Heart left ventricle (tissue), 13 donors: Measurements from ENCODE around the gene ATP6V0A1.

ENCODE experiments used
- POLR2A ChIP-seq, 2 donors: fragments of 450-650 bp; IDR thresholded peaks; one replicate each; pipeline ENCODE4 v1.6.1; 2017; ENCODE audit warnings: antibody characterized with exemption in 2 of 2, mild to moderate bottlenecking in 2 of 2, moderate library complexity in 2 of 2
- TF ChIP-seq, protein P1 (sequence below), 12 donors: fragments of 200-600 bp; sonication (generic) in 4 of 12; IDR thresholded peaks; one replicate each; pipeline versions ENCODE4 v1.5.0 to v1.8.0; 2018 to 2022; ENCODE audit warnings: antibody characterized with exemption in 12 of 12, mild to moderate bottlenecking in 5 of 12
- donor health status: ischemic (EF 13 %, LVEDD 7.1; RV severe dilation, severe dysfunction).
- donor health status: DM: no; HTN: yes; CAD: no.
- donor health status: DM: no; HTN: no; CAD: no.
- donor health status: ischemic (EF 25% LVEDD 6.9; RV normal size, moderate dysfunction).
- donor health status: ischemic (EF 25% LVEDD 5.7; RV mildly dilated, moderate dysfunction).
- donor health status: ischemic (EF 35%, LVEDD 5.7; RV mildly dilated, moderate dysfunction).
- donor health status: nonischemic (EF 11% LVEDD 7.7; RV severe dilation, severe dysfunction).
- donor health status: DM: yes; HTN: yes; CAD: no.
- donor health status: PGD.
- donor health status: ischemic (EF 29% LVEDD 5.4; RV normal size, mild dysfunction).
- donor health status: nonischemic (EF 23%, LVEDD 6.1; RV moderate dilation, normal function).

DNA sequence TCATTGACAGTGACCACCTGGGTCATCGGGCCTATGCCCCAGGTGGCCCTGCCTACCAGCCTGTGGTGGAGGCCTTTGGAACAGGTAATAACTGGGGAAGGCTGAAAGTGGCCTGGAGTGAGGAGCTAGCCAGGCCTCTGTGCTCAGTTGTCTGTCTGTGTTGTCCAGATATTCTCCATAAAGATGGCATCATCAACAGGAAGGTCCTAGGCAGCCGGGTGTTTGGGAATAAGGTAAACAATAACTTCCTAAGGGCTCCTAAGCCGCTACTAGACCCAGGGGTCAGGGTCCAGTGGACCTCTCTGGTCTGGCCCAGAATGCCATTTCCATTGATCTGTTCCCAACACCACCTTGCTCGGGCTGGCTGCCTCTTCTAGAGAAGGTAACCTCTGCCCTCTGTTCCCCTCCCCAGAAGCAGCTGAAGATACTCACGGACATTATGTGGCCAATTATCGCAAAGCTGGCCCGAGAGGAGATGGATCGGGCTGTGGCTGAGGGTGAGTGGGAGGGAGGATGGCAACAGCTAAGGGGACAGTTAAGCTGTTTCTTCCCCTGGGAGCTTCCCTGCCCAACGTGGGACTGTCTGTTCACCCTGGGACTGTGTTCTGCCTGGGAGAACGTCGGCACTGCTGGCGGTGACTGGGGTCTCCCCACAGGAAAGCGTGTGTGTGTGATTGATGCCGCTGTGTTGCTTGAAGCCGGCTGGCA lies 106.3 kb downstream of the ATP6V0A1 start:
- TF ChIP-seq, protein P1, sequence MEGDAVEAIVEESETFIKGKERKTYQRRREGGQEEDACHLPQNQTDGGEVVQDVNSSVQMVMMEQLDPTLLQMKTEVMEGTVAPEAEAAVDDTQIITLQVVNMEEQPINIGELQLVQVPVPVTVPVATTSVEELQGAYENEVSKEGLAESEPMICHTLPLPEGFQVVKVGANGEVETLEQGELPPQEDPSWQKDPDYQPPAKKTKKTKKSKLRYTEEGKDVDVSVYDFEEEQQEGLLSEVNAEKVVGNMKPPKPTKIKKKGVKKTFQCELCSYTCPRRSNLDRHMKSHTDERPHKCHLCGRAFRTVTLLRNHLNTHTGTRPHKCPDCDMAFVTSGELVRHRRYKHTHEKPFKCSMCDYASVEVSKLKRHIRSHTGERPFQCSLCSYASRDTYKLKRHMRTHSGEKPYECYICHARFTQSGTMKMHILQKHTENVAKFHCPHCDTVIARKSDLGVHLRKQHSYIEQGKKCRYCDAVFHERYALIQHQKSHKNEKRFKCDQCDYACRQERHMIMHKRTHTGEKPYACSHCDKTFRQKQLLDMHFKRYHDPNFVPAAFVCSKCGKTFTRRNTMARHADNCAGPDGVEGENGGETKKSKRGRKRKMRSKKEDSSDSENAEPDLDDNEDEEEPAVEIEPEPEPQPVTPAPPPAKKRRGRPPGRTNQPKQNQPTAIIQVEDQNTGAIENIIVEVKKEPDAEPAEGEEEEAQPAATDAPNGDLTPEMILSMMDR (IDR thresholded peaks at IDR 0.05): no peak
- TF ChIP-seq POLR2A (IDR thresholded peaks at IDR 0.05): no peak
